ENCODE data around the gene CALML3. TPM values are rescaled to one million over a fixed set of nuclear protein-coding genes. Genes with fewer than 3 reads are reported as not detected.

CALML3 gene
- total and polyA plus RNA-seq, 10 donors, result 0.10 TPM; not detected in 9

DNA sequence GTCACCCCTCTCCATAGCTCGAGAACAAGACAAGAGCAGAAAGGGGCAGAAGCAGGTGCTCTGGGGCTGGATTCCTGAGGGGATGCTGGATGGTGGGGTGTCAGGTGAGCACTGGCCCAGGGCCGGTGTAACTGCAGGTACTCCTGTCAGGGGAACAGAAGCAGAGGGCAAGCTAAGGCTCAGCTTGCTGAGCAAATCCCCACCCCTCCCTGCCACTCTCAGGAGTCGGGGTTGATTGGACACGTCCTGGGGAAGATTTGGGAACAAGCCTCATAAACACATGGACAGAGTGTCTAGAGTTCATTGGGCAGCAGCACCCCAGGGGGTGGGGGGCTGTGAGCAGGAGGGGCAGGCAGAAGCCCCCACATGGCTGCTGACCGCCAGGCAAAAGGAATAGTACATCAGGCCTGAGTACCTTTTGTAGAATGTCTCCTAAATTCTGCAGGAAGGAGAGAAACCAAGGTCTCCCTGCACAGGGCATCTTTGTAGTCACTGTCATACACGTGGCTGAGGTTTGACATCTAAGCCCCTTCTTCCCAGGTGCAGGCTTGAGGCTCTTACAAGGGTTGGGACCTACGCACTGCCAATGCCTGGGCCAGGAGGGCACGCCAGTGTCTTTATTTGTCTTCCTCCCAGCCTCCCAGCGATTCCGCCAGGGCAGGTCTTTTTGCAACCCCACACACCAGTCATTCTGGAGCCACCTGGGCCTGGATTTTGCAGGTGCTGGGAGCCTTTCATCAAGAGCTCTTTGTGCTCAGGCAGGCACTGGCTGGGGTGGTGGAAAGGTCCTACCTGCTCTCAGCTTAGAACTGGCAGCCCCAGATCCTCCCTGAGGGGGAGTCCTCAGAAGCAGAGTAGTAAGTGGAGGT, 2.8 kb downstream of the CALML3 start:
- 75 to 88% (median 80%) methylated on average over 10 of the region's 10 CpGs for WGBS, 5 donors

DNA sequence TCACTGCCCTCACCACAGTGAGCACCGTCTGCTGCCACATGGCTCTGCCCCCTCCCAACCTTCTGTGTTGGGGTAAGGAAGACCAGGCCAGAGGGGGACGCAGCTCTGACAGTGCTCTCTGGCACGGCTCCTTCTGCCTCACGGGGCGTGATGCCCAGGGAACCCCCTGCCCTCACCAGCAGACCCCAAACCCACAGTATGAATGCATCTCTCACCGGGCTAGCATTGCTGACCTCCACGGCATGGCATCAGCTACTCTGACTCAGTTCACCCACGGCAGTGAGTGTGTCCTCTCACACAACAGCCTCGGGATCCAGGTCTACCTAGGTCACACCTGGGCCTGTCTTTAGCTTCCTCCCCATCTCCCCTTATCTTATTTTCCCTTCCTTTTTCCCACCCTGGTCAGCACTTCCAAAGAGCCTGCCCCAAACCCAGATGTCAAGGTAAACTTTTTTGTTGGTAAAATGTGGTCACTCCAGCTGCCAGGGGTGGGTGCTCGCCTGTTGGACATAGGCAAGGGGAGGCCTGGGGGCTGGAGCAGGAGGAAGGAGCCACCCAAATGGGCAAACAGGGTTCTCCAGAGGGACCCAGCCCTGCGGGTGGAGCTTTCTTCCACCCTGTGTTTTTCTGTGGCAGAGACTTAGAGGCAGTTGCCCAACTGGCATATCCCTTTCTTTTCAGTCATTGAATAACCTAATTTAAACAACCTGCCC, 4.4 kb downstream of the CALML3 start:
- H3K4me1 ChIP-seq, result no peaks in the 10 kb centered on the region
- DNase-seq, result peak; percentile 34
- TF ChIP-seq POLR2AphosphoS5 (IDR thresholded peaks at IDR 0.05), result no peak
- TF ChIP-seq, protein P1, sequence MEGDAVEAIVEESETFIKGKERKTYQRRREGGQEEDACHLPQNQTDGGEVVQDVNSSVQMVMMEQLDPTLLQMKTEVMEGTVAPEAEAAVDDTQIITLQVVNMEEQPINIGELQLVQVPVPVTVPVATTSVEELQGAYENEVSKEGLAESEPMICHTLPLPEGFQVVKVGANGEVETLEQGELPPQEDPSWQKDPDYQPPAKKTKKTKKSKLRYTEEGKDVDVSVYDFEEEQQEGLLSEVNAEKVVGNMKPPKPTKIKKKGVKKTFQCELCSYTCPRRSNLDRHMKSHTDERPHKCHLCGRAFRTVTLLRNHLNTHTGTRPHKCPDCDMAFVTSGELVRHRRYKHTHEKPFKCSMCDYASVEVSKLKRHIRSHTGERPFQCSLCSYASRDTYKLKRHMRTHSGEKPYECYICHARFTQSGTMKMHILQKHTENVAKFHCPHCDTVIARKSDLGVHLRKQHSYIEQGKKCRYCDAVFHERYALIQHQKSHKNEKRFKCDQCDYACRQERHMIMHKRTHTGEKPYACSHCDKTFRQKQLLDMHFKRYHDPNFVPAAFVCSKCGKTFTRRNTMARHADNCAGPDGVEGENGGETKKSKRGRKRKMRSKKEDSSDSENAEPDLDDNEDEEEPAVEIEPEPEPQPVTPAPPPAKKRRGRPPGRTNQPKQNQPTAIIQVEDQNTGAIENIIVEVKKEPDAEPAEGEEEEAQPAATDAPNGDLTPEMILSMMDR (IDR thresholded peaks at IDR 0.05 in 8 of 11, conservative IDR thresholded peaks at IDR 0.05 in 3 of 11), result no peak
- no peak for TF ChIP-seq POLR2A (IDR thresholded peaks at IDR 0.05)
- no peaks in the 10 kb centered on the region for H3K36me3 ChIP-seq
- WGBS, 5 donors, result 80 to 90% (median 84%) methylated on average over 11 of the region's 11 CpGs
- no peaks in the 10 kb centered on the region for H3K27me3 ChIP-seq (replicated peaks in 1 of 7)
- no peaks in the 10 kb centered on the region for H3K9me3 ChIP-seq
- intact Hi-C loops (cut with DNase I; ENCODE audit: low total_unique reads), result no loop called here
- no peak overlapping the region for H3K27ac ChIP-seq
- H3K4me3 ChIP-seq, result no peak overlapping the region

More for the DNA sequence above, 2.8 kb downstream of the CALML3 start:
- TF ChIP-seq POLR2AphosphoS5 (IDR thresholded peaks at IDR 0.05) (no peak), POLR2A (IDR thresholded peaks at IDR 0.05) (no peak)
- TF ChIP-seq, protein P1 (IDR thresholded peaks at IDR 0.05 in 8 of 11, conservative IDR thresholded peaks at IDR 0.05 in 3 of 11), result no peak
- Histone ChIP-seq H3K9me3 (no peaks in the 10 kb centered on the region), H3K27ac (no peak overlapping the region), H3K27me3 (replicated peaks in 1 of 7) (no peaks in the 10 kb centered on the region), H3K4me1 (no peaks in the 10 kb centered on the region), H3K36me3 (no peaks in the 10 kb centered on the region), H3K4me3 (no peak overlapping the region)
- DNase-seq, result peak; percentile 34
- intact Hi-C loops (cut with DNase I; ENCODE audit: low total_unique reads), result no loop called here

DNA sequence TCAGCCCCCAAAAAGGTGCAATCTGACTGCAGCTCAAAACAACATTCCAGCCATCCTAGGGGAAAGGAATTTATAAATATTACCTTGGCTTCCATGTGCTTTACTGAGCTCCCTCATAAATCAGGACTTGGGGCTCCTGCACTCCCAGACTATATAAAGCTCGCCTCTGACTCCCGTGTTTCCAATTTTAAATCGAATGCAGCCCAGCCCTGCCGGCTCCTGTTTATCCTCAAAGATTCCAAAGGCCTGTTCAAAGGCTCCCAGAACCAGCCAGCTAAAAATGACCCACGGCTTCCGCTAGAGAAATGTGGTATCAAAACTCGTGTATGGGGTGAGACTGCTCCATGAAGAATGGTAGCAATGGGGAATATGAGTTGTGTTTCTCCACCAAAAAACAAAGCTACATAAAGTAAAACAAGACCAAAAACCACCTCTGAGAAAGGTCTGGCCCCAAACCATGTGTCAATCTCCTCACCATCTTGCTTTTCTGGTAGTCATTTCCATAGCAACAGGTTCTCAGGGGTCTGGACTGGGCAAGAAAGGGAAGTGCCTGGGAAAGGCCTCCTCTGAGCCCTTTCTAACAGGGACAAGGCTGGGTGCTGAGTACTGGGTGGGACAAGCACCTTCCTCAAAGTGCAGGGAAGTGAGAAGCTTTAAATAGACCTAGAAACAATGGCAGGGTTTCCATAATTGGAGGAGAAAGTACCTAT, 5.1 kb downstream of the CALML3 start:
- peak; percentile 9 for DNase-seq
- no peak overlapping the region for H3K4me3 ChIP-seq
- intact Hi-C loops (cut with DNase I; ENCODE audit: low total_unique reads), result no loop called here
- WGBS, 5 donors, result 85 to 96% (median 92%) methylated on average over 7 of the region's 7 CpGs
- no peaks in the 10 kb centered on the region for H3K27me3 ChIP-seq (replicated peaks in 1 of 7)
- no peaks in the 10 kb centered on the region for H3K36me3 ChIP-seq
- no peaks in the 10 kb centered on the region for H3K9me3 ChIP-seq
- peaks cover 0 to 2% (median 0%) of the 10 kb centered on the region in 6 donors for H3K4me1 ChIP-seq
- TF ChIP-seq, protein P1 (IDR thresholded peaks at IDR 0.05 in 8 of 11, conservative IDR thresholded peaks at IDR 0.05 in 3 of 11), result no peak
- no peak for TF ChIP-seq POLR2AphosphoS5 (IDR thresholded peaks at IDR 0.05)
- no peak for TF ChIP-seq POLR2A (IDR thresholded peaks at IDR 0.05)
- H3K27ac ChIP-seq, result no peak overlapping the region

Data from spleen (tissue), 11 donors.